Measurements from ENCODE around the gene FAM222A. TPM values are rescaled to one million over a fixed set of nuclear protein-coding genes. Genes with fewer than 3 reads are reported as not detected.
A peak's percentile ranks its signal among the peaks of the same experiment; 100 is the strongest.

FAM222A gene
- polyA plus RNA-seq, 4 donors, result 1.6 to 7.5 (median 4.7) TPM

GRCh38 chr12:109704371-109705098 is 9.1 kb upstream of the FAM222A start:
- Histone ChIP-seq H3K27me3 (ENCODE audit: control insufficient read depth in 3 of 3, insufficient read depth in 3 of 3, low read length in 3 of 3) (peaks cover 0 to 3% (median 0%) of the 10 kb centered on the region in 3 donors), H3K4me1 (ENCODE audit: control insufficient read depth in 3 of 3, insufficient read depth in 2 of 3, low read depth in 1 of 3, low read length in 2 of 3) (peaks cover 2 to 25% (median 4%) of the 10 kb centered on the region in 3 donors), H3K36me3 (ENCODE audit: control insufficient read depth in 3 of 3, insufficient read depth in 2 of 3, low read depth in 1 of 3, low read length in 3 of 3) (no peaks in the 10 kb centered on the region), H3K9me3 (ENCODE audit: control insufficient read depth in 2 of 2, insufficient read depth in 1 of 2, low read depth in 1 of 2, low read length in 1 of 2) (no peaks in the 10 kb centered on the region), H3K27ac (ENCODE audit: low read depth in 1 of 3, low read length in 2 of 3) (no peak overlapping the region), H3K4me3 (ENCODE audit: low read depth in 1 of 3, low read length in 3 of 3) (no peak overlapping the region)
- FAIRE-seq, result no peak
- WGBS, 3 donors, result 74 to 81% (median 81%) methylated on average over 4 of the region's 4 CpGs
- DNase-seq, result no peak

- Histone ChIP-seq H3K4me3 (ENCODE audit: low read depth in 1 of 3, low read length in 3 of 3) (no peak overlapping the region), H3K27me3 (ENCODE audit: control insufficient read depth in 3 of 3, insufficient read depth in 3 of 3, low read length in 3 of 3) (peaks cover 0 to 3% (median 0%) of the 10 kb centered on the region in 3 donors), H3K36me3 (ENCODE audit: control insufficient read depth in 3 of 3, insufficient read depth in 2 of 3, low read depth in 1 of 3, low read length in 3 of 3) (no peaks in the 10 kb centered on the region), H3K9me3 (ENCODE audit: control insufficient read depth in 2 of 2, insufficient read depth in 1 of 2, low read depth in 1 of 2, low read length in 1 of 2) (no peaks in the 10 kb centered on the region), H3K4me1 (ENCODE audit: control insufficient read depth in 3 of 3, insufficient read depth in 2 of 3, low read depth in 1 of 3, low read length in 2 of 3) (peaks cover 2 to 30% (median 4%) of the 10 kb centered on the region in 3 donors), H3K27ac (ENCODE audit: low read depth in 1 of 3, low read length in 2 of 3) (no peak overlapping the region)
- DNase-seq (no peak), FAIRE-seq (no peak)
- 71 to 76% (median 75%) methylated on average over 4 of the region's 4 CpGs for WGBS, 3 donors
Measured at GRCh38 chr12:109705291-109705690, 8.3 kb upstream of the FAM222A start.

- FAIRE-seq (no peak), DNase-seq (no peak)
- no peaks in the 10 kb centered on the region for H3K9me3 ChIP-seq (ENCODE audit: control insufficient read depth in 2 of 2, insufficient read depth in 1 of 2, low read depth in 1 of 2, low read length in 1 of 2)
- H3K27me3 ChIP-seq (ENCODE audit: control insufficient read depth in 3 of 3, insufficient read depth in 3 of 3, low read length in 3 of 3), result peaks cover 0 to 3% (median 0%) of the 10 kb centered on the region in 3 donors
- no peaks in the 10 kb centered on the region for H3K36me3 ChIP-seq (ENCODE audit: control insufficient read depth in 3 of 3, insufficient read depth in 2 of 3, low read depth in 1 of 3, low read length in 3 of 3)
- H3K4me1 ChIP-seq (ENCODE audit: control insufficient read depth in 3 of 3, insufficient read depth in 2 of 3, low read depth in 1 of 3, low read length in 2 of 3), result peaks cover 2 to 30% (median 4%) of the 10 kb centered on the region in 3 donors
- peak overlapping the region in 2 of 3 donors; percentile 49 to 58 for H3K27ac ChIP-seq (ENCODE audit: low read depth in 1 of 3, low read length in 2 of 3)
- H3K4me3 ChIP-seq (ENCODE audit: low read depth in 1 of 3, low read length in 3 of 3), result no peak overlapping the region
- WGBS, 3 donors, result 27 to 66% (median 33%) methylated on average over 2 of the region's 2 CpGs
Measured at GRCh38 chr12:109706398-109706746, 7.3 kb upstream of the FAM222A start.

GRCh38 chr12:109706747-109707469 is 6.7 kb upstream of the FAM222A start:
- WGBS, 3 donors, result 10 to 41% (median 20%) methylated on average over 10 of the region's 10 CpGs
- DNase-seq (peak; percentile 87 to 92), FAIRE-seq (no peak)
- Histone ChIP-seq H3K4me3 (ENCODE audit: low read depth in 1 of 3, low read length in 3 of 3) (no peak overlapping the region), H3K27ac (ENCODE audit: low read depth in 1 of 3, low read length in 2 of 3) (peak overlapping the region; percentile 27 to 58 (median 49)), H3K27me3 (ENCODE audit: control insufficient read depth in 3 of 3, insufficient read depth in 3 of 3, low read length in 3 of 3) (peaks cover 0 to 5% (median 3%) of the 10 kb centered on the region in 3 donors), H3K9me3 (ENCODE audit: control insufficient read depth in 2 of 2, insufficient read depth in 1 of 2, low read depth in 1 of 2, low read length in 1 of 2) (no peaks in the 10 kb centered on the region), H3K36me3 (ENCODE audit: control insufficient read depth in 3 of 3, insufficient read depth in 2 of 3, low read depth in 1 of 3, low read length in 3 of 3) (no peaks in the 10 kb centered on the region), H3K4me1 (ENCODE audit: control insufficient read depth in 3 of 3, insufficient read depth in 2 of 3, low read depth in 1 of 3, low read length in 2 of 3) (peaks cover 2 to 31% (median 4%) of the 10 kb centered on the region in 3 donors)

GRCh38 chr12:109707470-109707821 is 6.2 kb upstream of the FAM222A start:
- no peak for FAIRE-seq
- H3K36me3 ChIP-seq (ENCODE audit: control insufficient read depth in 3 of 3, insufficient read depth in 2 of 3, low read depth in 1 of 3, low read length in 3 of 3), result no peaks in the 10 kb centered on the region
- H3K9me3 ChIP-seq (ENCODE audit: control insufficient read depth in 2 of 2, insufficient read depth in 1 of 2, low read depth in 1 of 2, low read length in 1 of 2), result no peaks in the 10 kb centered on the region
- H3K27me3 ChIP-seq (ENCODE audit: control insufficient read depth in 3 of 3, insufficient read depth in 3 of 3, low read length in 3 of 3), result peaks cover 0 to 7% (median 6%) of the 10 kb centered on the region in 3 donors
- no peak for DNase-seq
- H3K4me3 ChIP-seq (ENCODE audit: low read depth in 1 of 3, low read length in 3 of 3), result no peak overlapping the region
- 13 to 44% (median 16%) methylated on average over 4 of the region's 4 CpGs for WGBS, 3 donors
- H3K4me1 ChIP-seq (ENCODE audit: control insufficient read depth in 3 of 3, insufficient read depth in 2 of 3, low read depth in 1 of 3, low read length in 2 of 3), result peaks cover 2 to 35% (median 4%) of the 10 kb centered on the region in 3 donors
- H3K27ac ChIP-seq (ENCODE audit: low read depth in 1 of 3, low read length in 2 of 3), result peak overlapping the region; percentile 15 to 49 (median 27)

GRCh38 chr12:109708939-109709338 is 4.7 kb upstream of the FAM222A start:
- Histone ChIP-seq H3K4me1 (ENCODE audit: control insufficient read depth in 3 of 3, insufficient read depth in 2 of 3, low read depth in 1 of 3, low read length in 2 of 3) (peaks cover 2 to 39% (median 4%) of the 10 kb centered on the region in 3 donors), H3K27me3 (ENCODE audit: control insufficient read depth in 3 of 3, insufficient read depth in 3 of 3, low read length in 3 of 3) (peaks cover 0 to 7% (median 6%) of the 10 kb centered on the region in 3 donors), H3K36me3 (ENCODE audit: control insufficient read depth in 3 of 3, insufficient read depth in 2 of 3, low read depth in 1 of 3, low read length in 3 of 3) (no peaks in the 10 kb centered on the region), H3K4me3 (ENCODE audit: low read depth in 1 of 3, low read length in 3 of 3) (no peak overlapping the region), H3K27ac (ENCODE audit: low read depth in 1 of 3, low read length in 2 of 3) (peak overlapping the region in 1 of 3 donors; percentile 11), H3K9me3 (ENCODE audit: control insufficient read depth in 2 of 2, insufficient read depth in 1 of 2, low read depth in 1 of 2, low read length in 1 of 2) (no peaks in the 10 kb centered on the region)
- FAIRE-seq (no peak), DNase-seq (no peak)
- WGBS, 3 donors, result 14 to 47% (median 32%) methylated on average over 5 of the region's 5 CpGs

GRCh38 chr12:109709401-109709991 is 4.1 kb upstream of the FAM222A start:
- FAIRE-seq, result no peak
- Histone ChIP-seq H3K36me3 (ENCODE audit: control insufficient read depth in 3 of 3, insufficient read depth in 2 of 3, low read depth in 1 of 3, low read length in 3 of 3) (no peaks in the 10 kb centered on the region), H3K4me3 (ENCODE audit: low read depth in 1 of 3, low read length in 3 of 3) (no peak overlapping the region), H3K4me1 (ENCODE audit: control insufficient read depth in 3 of 3, insufficient read depth in 2 of 3, low read depth in 1 of 3, low read length in 2 of 3) (peaks cover 2 to 39% (median 4%) of the 10 kb centered on the region in 3 donors), H3K27me3 (ENCODE audit: control insufficient read depth in 3 of 3, insufficient read depth in 3 of 3, low read length in 3 of 3) (peaks cover 0 to 7% (median 6%) of the 10 kb centered on the region in 3 donors), H3K27ac (ENCODE audit: low read depth in 1 of 3, low read length in 2 of 3) (peak overlapping the region in 1 of 3 donors; percentile 16), H3K9me3 (ENCODE audit: control insufficient read depth in 2 of 2, insufficient read depth in 1 of 2, low read depth in 1 of 2, low read length in 1 of 2) (no peaks in the 10 kb centered on the region)
- WGBS, 3 donors, result 18 to 54% (median 50%) methylated on average over 11 of the region's 11 CpGs
- peak in 1 of 2 donors; percentile 44 for DNase-seq

- H3K36me3 ChIP-seq (ENCODE audit: control insufficient read depth in 3 of 3, insufficient read depth in 2 of 3, low read depth in 1 of 3, low read length in 3 of 3), result no peaks in the 10 kb centered on the region
- FAIRE-seq, result no peak
- H3K9me3 ChIP-seq (ENCODE audit: control insufficient read depth in 2 of 2, insufficient read depth in 1 of 2, low read depth in 1 of 2, low read length in 1 of 2), result no peaks in the 10 kb centered on the region
- H3K27me3 ChIP-seq (ENCODE audit: control insufficient read depth in 3 of 3, insufficient read depth in 3 of 3, low read length in 3 of 3), result peaks cover 0 to 7% (median 6%) of the 10 kb centered on the region in 3 donors
- DNase-seq, result no peak
- H3K27ac ChIP-seq (ENCODE audit: low read depth in 1 of 3, low read length in 2 of 3), result peak overlapping the region in 1 of 3 donors; percentile 37
- H3K4me3 ChIP-seq (ENCODE audit: low read depth in 1 of 3, low read length in 3 of 3), result no peak overlapping the region
- WGBS, 3 donors, result 49 to 66% (median 56%) methylated on average over 5 of the region's 5 CpGs
- peaks cover 2 to 47% (median 4%) of the 10 kb centered on the region in 3 donors for H3K4me1 ChIP-seq (ENCODE audit: control insufficient read depth in 3 of 3, insufficient read depth in 2 of 3, low read depth in 1 of 3, low read length in 2 of 3)
Measured at GRCh38 chr12:109710205-109710746, 3.3 kb upstream of the FAM222A start.

All from small intestine (tissue), 7 donors.